Thyroid gland (tissue), 4 donors: ENCODE data around the gene UTP4.

Experiments used
- POLR2A ChIP-seq, 2 donors: fragments of 450-650 bp; IDR thresholded peaks; one replicate each; pipeline ENCODE4 v1.6.1; 2017; ENCODE audit warnings: antibody characterized with exemption in 2 of 2, mild to moderate bottlenecking in 2 of 2, moderate library complexity in 1 of 2
- TF ChIP-seq, protein P1 (sequence below), 6 experiments: fragments of 200-600 bp in 3 of 6; fragments of 450-650 bp in 3 of 6; sonication (generic) in 3 of 6; IDR thresholded peaks; one replicate each; pipeline ENCODE4 v1.5.1; 2016 to 2019; ENCODE audit warnings: antibody characterized with exemption in 6 of 6, mild to moderate bottlenecking in 2 of 6, inconsistent platforms in 1 of 6, moderate library complexity in 1 of 6

DNA sequence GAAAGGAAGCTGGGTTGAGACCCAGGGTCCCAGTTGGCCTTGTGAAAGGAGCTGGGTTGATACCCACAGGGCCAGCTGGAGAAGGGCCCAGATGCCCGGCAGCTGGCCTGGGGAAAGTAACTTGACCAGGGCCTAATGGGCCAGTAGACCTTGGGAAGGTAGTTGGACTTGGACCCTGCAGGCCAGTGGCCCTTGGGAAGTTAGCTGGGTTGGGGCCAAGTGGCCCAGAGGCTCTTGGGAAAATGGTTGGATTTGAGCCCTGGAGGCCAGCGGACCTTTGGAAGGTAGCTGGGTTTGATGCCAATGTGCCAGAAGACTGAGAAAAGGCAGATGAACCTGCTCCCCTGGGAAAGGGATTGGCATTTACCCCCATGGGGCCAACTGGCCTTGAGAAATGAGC lies 13.5 kb upstream of the UTP4 start:
- TF ChIP-seq, protein P1, sequence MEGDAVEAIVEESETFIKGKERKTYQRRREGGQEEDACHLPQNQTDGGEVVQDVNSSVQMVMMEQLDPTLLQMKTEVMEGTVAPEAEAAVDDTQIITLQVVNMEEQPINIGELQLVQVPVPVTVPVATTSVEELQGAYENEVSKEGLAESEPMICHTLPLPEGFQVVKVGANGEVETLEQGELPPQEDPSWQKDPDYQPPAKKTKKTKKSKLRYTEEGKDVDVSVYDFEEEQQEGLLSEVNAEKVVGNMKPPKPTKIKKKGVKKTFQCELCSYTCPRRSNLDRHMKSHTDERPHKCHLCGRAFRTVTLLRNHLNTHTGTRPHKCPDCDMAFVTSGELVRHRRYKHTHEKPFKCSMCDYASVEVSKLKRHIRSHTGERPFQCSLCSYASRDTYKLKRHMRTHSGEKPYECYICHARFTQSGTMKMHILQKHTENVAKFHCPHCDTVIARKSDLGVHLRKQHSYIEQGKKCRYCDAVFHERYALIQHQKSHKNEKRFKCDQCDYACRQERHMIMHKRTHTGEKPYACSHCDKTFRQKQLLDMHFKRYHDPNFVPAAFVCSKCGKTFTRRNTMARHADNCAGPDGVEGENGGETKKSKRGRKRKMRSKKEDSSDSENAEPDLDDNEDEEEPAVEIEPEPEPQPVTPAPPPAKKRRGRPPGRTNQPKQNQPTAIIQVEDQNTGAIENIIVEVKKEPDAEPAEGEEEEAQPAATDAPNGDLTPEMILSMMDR (IDR thresholded peaks at IDR 0.05): no peak
- TF ChIP-seq POLR2A (IDR thresholded peaks at IDR 0.05): no peak
